DMS53 treated with DMSO at 0.1 percent for 48 hours (cell line): ENCODE measurements around the gene SHISA9.

Experiments used
- DNase-seq: peaks from one replicate; lab custom pipeline; 2025; ENCODE audit not compliant: unreplicated experiment; lab: John Stamatoyannopoulos, UW

SHISA9 gene

DNA sequence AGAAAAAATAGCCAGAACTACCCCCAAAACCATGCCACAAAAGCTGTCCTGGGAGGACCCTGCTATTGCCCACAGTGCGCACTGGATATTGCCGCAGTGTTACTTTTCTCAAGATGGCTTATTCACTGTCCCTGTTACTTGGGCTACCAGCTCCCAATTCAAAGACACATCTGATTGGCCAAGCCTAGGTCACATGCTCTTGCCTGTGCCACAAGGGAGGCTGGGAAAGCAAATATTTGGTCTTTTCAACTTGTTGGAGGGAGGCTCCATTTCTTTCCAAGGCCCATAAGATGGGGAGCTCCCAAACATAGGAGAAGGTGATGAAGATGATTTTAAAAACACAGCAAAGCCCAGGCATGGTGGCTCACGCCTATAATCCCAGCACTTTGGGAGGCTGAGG is 257.0 kb downstream of the SHISA9 start:
- DNase-seq = no peak

- no peak for DNase-seq
Observed at GRCh38 chr16:13165024-13165423, 263.6 kb downstream of the SHISA9 start.

GRCh38 chr16:13168091-13168572 is 266.7 kb downstream of the SHISA9 start:
- no peak for DNase-seq

DNA sequence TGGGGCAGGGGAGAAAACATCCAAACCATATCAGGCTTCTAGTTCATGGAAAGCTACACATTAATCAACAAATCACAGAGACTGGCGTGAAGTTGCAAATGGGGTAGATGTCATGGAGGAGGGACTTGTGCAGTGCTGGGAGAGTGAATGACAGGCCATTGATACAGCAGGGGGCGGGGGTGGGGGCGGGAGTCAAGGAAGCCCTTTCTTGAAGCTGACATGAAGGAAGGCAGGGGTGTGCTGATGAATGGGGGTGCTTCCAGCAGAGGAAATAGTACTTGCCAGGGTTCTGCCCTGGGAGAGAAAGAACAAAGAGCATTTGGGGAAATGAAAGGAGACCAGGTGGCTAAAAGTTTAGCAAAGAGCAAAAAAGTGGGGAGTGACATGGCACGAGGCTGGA is 269.9 kb downstream of the SHISA9 start:
- no peak for DNase-seq

DNA sequence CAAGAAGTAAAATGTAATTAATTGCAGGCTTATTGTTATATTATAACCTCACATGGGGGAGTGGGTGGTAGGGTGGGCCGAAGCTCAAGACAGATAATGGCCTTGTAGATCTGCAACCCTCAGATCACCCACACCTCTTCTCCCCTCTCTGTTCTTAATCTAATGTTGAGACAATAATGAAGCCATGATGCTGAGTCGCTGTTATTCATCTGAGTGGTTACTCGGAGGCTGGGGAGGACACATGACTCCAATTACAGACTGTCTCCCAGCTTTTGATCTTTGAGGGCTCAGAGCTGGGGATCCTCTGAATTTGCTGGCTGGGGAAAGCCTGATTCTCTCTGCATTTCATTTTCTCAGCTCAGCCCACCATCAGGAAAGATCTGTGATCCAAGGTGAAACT is 275.3 kb downstream of the SHISA9 start:
- DNase-seq = no peak

DNA sequence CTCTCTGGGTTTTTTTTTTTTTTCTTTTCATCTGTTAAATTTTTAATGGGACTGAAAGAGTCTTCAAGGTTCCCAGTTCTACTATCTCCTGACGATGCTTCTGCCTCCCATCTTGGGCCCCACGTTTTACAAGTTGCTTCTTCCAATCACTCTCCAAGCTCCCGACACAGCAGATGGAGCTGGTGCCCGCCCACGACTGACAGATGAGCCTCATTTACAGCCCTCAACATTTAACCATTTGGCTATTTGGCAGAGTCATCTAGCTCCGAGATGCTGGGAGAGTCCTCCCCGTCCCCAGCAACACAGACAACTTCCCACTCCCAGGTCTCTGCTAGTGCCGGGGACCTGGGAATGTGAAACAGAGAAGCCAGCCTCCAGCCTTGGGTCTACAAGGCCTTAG is 276.9 kb downstream of the SHISA9 start:
- DNase-seq = no peak

- no peak for DNase-seq
Observed at GRCh38 chr16:13181432-13181831, 280.0 kb downstream of the SHISA9 start.

DNA sequence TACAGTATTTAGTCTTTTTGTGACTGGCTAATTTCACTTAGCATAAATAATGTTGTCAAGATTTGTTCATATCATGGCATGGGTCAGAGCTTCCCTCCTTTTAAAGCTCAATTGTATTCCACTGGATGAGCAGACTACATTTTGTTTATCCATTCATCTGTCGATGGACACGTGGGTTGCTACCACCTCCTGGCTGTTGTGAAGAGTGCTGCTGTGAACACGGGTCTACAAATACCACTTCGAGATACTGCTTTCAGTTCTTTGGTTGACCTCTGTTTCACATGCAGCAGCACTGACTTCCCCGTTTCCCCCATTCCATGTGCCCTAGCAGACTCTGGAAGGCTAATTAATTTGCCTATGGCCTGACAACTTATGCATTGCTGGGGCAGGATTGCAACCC is 285.4 kb downstream of the SHISA9 start:
- DNase-seq = no peak

- DNase-seq = no peak
Observed at GRCh38 chr16:13189250-13189649, 287.9 kb downstream of the SHISA9 start.

GRCh38 chr16:13193721-13194120 is 292.3 kb downstream of the SHISA9 start:
- DNase-seq = no peak

GRCh38 chr16:13194766-13195165 is 293.4 kb downstream of the SHISA9 start:
- DNase-seq = no peak

DNA sequence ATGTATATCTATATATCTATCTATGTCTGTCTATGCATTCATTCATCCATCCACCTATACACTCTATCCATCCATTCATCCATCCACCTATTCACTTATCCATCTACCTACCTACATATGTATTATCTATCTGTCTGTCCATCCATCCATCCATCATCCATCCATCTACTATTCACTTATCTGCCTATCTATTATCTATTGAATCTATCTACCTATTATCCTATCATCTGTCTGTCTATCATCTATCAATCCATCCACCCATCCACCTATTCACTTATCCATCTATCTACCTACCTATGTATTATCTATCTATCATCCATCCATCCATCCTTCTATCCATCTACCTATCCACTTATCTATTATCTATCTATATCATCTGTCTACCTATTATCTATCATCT is 302.3 kb downstream of the SHISA9 start:
- no peak for DNase-seq

- DNase-seq = no peak
Observed at GRCh38 chr16:13205352-13205751, 304.0 kb downstream of the SHISA9 start.

- no peak for DNase-seq
Observed at GRCh38 chr16:13206606-13207005, 305.2 kb downstream of the SHISA9 start.

DNA sequence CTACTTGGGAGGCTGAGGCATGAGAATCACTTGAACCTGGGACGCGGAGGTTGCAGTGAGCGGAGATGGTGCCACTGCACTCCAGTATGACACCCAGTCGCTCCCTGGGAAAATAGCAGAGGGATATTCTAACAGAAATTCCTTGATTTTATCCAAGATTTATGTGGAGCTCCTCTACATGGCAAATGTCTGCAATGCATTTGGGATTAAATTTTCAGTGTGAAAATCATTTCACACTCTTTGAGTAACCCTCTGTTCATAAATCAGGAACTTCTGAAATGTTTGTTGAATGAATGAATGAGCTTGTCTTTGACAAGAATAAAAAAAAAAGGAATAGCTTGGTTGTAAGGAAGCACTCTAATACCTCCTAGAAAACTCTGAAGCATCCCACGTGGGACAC is 305.8 kb downstream of the SHISA9 start:
- no peak for DNase-seq

- DNase-seq = no peak
Observed at GRCh38 chr16:13223666-13224065, 322.3 kb downstream of the SHISA9 start.

DNA sequence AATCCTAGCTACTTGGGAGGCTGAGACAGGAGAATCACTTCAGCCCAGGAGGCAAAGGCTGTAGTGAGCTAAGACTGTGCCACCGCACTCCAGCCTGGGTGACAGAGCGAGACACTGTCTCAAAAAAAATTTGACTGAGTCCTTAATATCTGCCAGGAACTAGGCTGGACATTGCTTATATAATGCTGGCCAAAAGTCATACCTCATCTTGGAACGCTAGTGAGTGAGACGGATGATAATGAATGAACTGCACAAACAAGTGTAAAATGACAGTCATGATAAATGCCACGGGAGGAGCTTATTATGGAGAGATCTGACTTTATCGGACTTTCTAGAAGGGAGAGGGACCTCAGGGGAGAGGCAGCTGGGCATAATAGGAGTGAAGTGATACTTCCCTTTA is 327.6 kb downstream of the SHISA9 start:
- no peak for DNase-seq

DNA sequence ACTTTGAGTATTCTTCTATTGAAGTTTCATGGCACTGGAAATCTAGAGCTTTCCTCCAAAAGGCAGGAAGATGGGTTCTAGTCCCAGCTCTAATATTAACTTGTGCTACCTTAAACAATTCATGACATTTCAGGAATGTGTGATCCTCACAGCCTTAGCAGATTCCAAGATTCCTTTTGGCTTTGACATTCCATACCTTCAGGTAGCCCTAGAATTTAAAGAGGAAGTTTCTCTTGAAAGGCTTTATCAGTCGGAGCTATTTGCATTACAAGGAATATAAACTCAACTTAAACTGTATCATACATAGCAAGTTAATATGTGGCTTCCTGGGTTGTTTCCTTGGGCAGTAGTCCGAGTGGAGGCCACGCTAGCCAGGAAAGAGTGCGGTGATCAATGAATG is 330.0 kb downstream of the SHISA9 start:
- DNase-seq = no peak

DNA sequence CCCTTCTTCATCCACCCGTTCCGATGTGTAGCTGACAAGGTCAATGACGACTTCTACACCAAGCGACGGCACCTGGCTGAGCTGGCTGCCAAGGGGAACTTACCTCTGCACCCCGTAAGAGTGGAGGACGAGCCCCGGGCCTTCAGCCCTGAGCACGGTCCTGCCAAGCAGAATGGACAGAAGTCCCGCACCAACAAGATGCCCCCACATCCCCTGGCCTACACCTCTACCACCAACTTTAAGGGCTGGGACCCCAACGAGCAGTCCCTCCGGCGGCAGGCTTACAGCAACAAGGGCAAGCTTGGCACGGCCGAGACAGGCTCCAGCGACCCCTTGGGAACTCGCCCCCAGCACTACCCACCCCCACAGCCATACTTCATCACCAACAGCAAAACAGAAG is 333.6 kb downstream of the SHISA9 start:
- DNase-seq = no peak

DNA sequence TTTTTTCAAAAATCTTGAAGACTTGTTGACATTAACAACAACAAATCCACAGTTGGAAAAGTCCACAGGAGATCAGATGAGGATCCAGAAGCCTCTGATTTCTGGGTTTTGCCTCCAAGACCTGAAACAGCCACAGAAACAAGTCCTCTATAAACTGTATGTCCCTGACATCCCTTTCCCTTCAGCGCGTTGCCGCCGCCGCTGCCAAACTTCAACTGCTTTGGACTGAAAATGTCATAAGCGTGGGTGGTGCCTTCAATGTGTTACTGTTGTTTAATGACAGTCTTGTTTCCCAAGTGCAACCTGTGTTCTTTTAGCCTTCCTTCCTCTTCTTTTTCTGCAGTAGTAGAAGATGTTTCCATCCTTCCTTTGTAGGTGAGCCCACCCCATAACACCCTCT is 334.9 kb downstream of the SHISA9 start:
- no peak for DNase-seq

GRCh38 chr16:13238182-13238581 is 336.8 kb downstream of the SHISA9 start:
- DNase-seq = no peak

GRCh38 chr16:13242201-13242600 is 340.8 kb downstream of the SHISA9 start:
- DNase-seq = no peak

DNA sequence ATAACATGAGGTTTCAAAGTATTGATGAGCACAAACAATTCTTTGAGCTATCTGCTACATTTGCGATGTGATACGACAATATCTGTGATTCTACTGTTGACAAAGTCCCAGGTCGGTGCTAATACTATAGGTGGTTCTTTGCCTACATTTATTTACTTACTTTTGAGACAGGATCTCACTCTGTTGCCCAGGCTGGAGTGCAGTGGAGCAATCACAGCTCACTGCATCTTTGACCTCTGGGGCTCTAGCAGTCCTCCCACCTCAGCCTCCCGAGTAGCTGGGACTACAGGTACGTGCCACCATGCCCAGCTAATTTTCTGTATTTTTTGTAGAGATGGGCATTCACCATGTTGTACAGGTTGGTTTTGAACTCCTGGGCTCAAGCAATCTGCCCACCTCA is 343.4 kb downstream of the SHISA9 start:
- no peak for DNase-seq
